HFFc6 (cell line): ENCODE measurements around the gene KCNAB3. TPM values are rescaled to one million over a fixed set of nuclear protein-coding genes. Genes with fewer than 3 reads are reported as not detected.

Experiments used
- DNase-seq: peaks from one replicate; pipeline ENCODE4 v3.0.0-alpha.2; 2018
- H3K27ac Mint-ChIP-seq: 2 replicates; pipeline ENCODE4 v1.8.0; 2020; ENCODE audit warnings: mild to moderate bottlenecking, mixed read lengths
- H3K27me3 Mint-ChIP-seq: 2 replicates; pipeline ENCODE4 v1.8.0; 2021; ENCODE audit warnings: mild to moderate bottlenecking, moderate library complexity, mixed read lengths; ENCODE audit not compliant: insufficient read depth
- H3K36me3 Mint-ChIP-seq: 2 replicates; pipeline ENCODE4 v1.8.0; 2021; ENCODE audit warnings: low read depth, mixed read lengths
- H3K4me1 Mint-ChIP-seq: 2 replicates; pipeline ENCODE4 v1.8.0; 2020; ENCODE audit warnings: low read depth, mixed read lengths
- H3K4me3 Mint-ChIP-seq: 2 replicates; pipeline ENCODE4 v1.8.0; 2020; ENCODE audit warnings: mild to moderate bottlenecking, moderate library complexity, mixed read lengths
- H3K9me3 Mint-ChIP-seq: 2 replicates; pipeline ENCODE4 v1.8.0; 2020; ENCODE audit warnings: mild to moderate bottlenecking, mixed read lengths
- CTCF ChIP-seq: fragments of 200-600 bp; sonication (generic); IDR thresholded peaks from 2 replicates; pipeline ENCODE4 v1.5.0; 2021; ENCODE audit warnings: antibody characterized with exemption, mild to moderate bottlenecking
- total RNA-seq, 6 experiments: library from RNA; stranded (reverse); fragmentation: NEBNext Ultra II Directional; extraction: Animal tissue kit (Norgen Biotek cat#: 25700); gene quantifications; 2 replicates in 1 of 6; 3 replicates in 5 of 6; pipeline ENCODE4 v1.2.3, GENCODE V29; 2021

Gene KCNAB3
- total RNA-seq, 6 experiments from 2014 or later = 1.5 to 3.0 (median 2.3) TPM

- TF ChIP-seq CTCF = no peak
- Mint-ChIP-seq H3K27me3 (peaks cover 2% of the 10 kb centered on the region; the same call in 1 of the 2 replicates), H3K36me3 (no peaks in the 10 kb centered on the region), H3K4me3 (no peak overlapping the region), H3K4me1 (peaks cover 5% of the 10 kb centered on the region), H3K27ac (no peak overlapping the region), H3K9me3 (no peaks in the 10 kb centered on the region)
- DNase-seq = no peak
These were observed 48.2 kb downstream of the KCNAB3 start for GRCh38 chr17:7881276-7882054.

- H3K4me3 Mint-ChIP-seq = no peak overlapping the region
- no peaks in the 10 kb centered on the region for H3K27me3 Mint-ChIP-seq
- H3K4me1 Mint-ChIP-seq = peaks cover 5% of the 10 kb centered on the region
- no peak for TF ChIP-seq CTCF
- no peaks in the 10 kb centered on the region; the same call in 1 of the 2 replicates for H3K36me3 Mint-ChIP-seq
- no peak overlapping the region for H3K27ac Mint-ChIP-seq
- H3K9me3 Mint-ChIP-seq = no peaks in the 10 kb centered on the region
- no peak for DNase-seq
These were observed 49.4 kb downstream of the KCNAB3 start for GRCh38 chr17:7880076-7880868.

DNA sequence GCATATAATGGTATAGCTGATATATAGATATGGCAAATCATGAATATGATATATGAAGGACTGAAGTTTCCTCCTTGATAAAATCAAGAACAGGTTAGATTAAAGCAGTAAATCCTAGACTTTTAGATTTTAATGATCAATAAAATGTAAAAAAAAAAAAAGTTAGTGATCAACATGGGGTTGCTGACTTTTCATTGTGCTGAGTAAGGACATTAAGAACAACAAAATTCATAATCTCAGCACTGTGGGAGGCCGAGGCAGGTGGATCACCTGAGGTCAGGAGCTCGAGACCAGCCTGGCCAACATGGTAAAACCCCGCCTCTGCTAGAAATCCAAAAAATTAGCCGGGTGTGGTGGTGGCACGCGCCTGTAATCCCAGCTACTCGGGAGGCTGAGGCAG is 51.4 kb downstream of the KCNAB3 start:
- H3K27ac Mint-ChIP-seq = no peak overlapping the region
- H3K27me3 Mint-ChIP-seq = no peaks in the 10 kb centered on the region
- no peak for TF ChIP-seq CTCF
- H3K4me3 Mint-ChIP-seq = no peak overlapping the region
- H3K4me1 Mint-ChIP-seq = no peaks in the 10 kb centered on the region
- H3K36me3 Mint-ChIP-seq = no peaks in the 10 kb centered on the region; the same call in 1 of the 2 replicates
- H3K9me3 Mint-ChIP-seq = no peaks in the 10 kb centered on the region
- DNase-seq = no peak

DNA sequence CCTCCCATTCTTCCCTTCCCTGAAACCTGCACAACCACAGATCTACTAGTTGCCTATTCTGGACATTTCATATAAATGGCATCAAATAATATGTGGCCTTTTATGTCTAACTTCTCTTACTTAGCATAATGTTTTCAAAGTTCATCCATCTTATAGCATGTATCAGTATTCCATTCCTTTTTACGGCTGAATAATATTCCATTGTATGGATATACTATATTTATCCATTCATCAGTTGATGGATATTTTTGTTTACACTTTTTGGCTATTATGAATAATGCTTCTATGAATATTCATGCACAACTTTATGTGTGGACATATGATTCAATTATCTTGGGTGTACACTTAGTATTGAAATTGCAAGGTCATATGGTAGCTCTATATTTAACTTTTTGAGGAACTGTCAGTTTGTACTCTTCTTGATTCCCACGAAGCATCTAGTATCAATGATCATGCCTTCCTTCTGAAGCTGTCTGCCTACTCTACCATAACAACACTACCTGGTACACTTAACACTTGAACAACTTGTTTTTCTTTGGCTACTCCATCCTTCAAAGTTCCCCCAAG is 53.8 kb downstream of the KCNAB3 start:
- H3K27me3 Mint-ChIP-seq = no peaks in the 10 kb centered on the region
- no peak for DNase-seq
- no peak overlapping the region for H3K4me3 Mint-ChIP-seq
- no peak overlapping the region for H3K27ac Mint-ChIP-seq
- H3K4me1 Mint-ChIP-seq = no peaks in the 10 kb centered on the region
- H3K9me3 Mint-ChIP-seq = no peaks in the 10 kb centered on the region
- TF ChIP-seq CTCF = no peak
- H3K36me3 Mint-ChIP-seq = no peaks in the 10 kb centered on the region; the same call in 1 of the 2 replicates

- Mint-ChIP-seq H3K27me3 (no peaks in the 10 kb centered on the region), H3K36me3 (no peaks in the 10 kb centered on the region; the same call in 1 of the 2 replicates)
These were observed 56.6 kb downstream of the KCNAB3 start for GRCh38 chr17:7873051-7873450.

More at GRCh38 chr17:7873051-7873450, 56.6 kb downstream of the KCNAB3 start:
- DNase-seq = no peak
- Mint-ChIP-seq H3K4me3 (no peak overlapping the region), H3K27ac (no peak overlapping the region), H3K4me1 (no peaks in the 10 kb centered on the region), H3K9me3 (no peaks in the 10 kb centered on the region)
- no peak for TF ChIP-seq CTCF

Other genes with a start within 250 kb of the KCNAB3 start
- gene TP53, start 242.4 kb downstream of the KCNAB3 start, total RNA-seq = 10 to 100 TPM; 68.1 to 84.3 (median 75.4) TPM
- gene WRAP53, start 241.4 kb downstream of the KCNAB3 start, total RNA-seq = 10 to 100 TPM in 5 of 6 experiments, 1 to 10 TPM in 1; 8.6 to 18.2 (median 15.2) TPM
- under 1 TPM; 0.12 to 0.34 (median 0.24) TPM for gene EFNB3, start 224.7 kb downstream of the KCNAB3 start, total RNA-seq
- not detected for gene DNAH2, start 212.1 kb downstream of the KCNAB3 start, total RNA-seq
- gene KDM6B, start 95.6 kb downstream of the KCNAB3 start, total RNA-seq = 10 to 100 TPM; 10.4 to 15.2 (median 11.6) TPM
- gene TMEM88, start 74.8 kb downstream of the KCNAB3 start, total RNA-seq = 1 to 10 TPM in 2 of 6 experiments, under 1 TPM in 4; 0.40 to 1.3 (median 0.60) TPM
- gene NAA38, start 72.3 kb downstream of the KCNAB3 start, total RNA-seq = 100 to 1,000 TPM; 104 to 122 (median 107) TPM
- 10 to 100 TPM in 4 of 6 experiments, 1 to 10 TPM in 2; 9.3 to 15.3 (median 10.5) TPM for gene CYB5D1, start 71.9 kb downstream of the KCNAB3 start, total RNA-seq
- 100 to 1,000 TPM in 4 of 6 experiments, 10 to 100 TPM in 2; 83.3 to 112 (median 110) TPM for gene CHD3, start 41.1 kb downstream of the KCNAB3 start, total RNA-seq
- gene RNF227, start 13.6 kb downstream of the KCNAB3 start, total RNA-seq = 1 to 10 TPM; 2.2 to 3.6 (median 3.1) TPM
- gene TRAPPC1, start 2.1 kb upstream of the KCNAB3 start, total RNA-seq = 100 to 1,000 TPM; 244 to 309 (median 288) TPM
- 10 to 100 TPM; 20.8 to 32.2 (median 28.5) TPM for gene CNTROB, start 2.4 kb upstream of the KCNAB3 start, total RNA-seq
- not detected for gene GUCY2D, start 72.8 kb upstream of the KCNAB3 start, total RNA-seq
- gene ALOX15B, start 109.2 kb upstream of the KCNAB3 start, total RNA-seq = not detected
- gene ALOX12B, start 157.9 kb upstream of the KCNAB3 start, total RNA-seq = not detected
- gene ALOXE3, start 188.7 kb upstream of the KCNAB3 start, total RNA-seq = under 1 TPM; 0.14 to 0.30 (median 0.21) TPM
- gene HES7, start 194.2 kb upstream of the KCNAB3 start, total RNA-seq = under 1 TPM; 0.24 to 0.54 (median 0.41) TPM
- gene PER1, start 222.5 kb upstream of the KCNAB3 start, total RNA-seq = 10 to 100 TPM; 18.9 to 31.8 (median 26.9) TPM
- gene VAMP2, start 233.1 kb upstream of the KCNAB3 start, total RNA-seq = 10 to 100 TPM; 37.0 to 47.6 (median 44.5) TPM
- 10 to 100 TPM; 13.8 to 18.8 (median 17.5) TPM for gene TMEM107, start 246.5 kb upstream of the KCNAB3 start, total RNA-seq